CD4-positive, alpha-beta T cell treated with Interleukin-12 subunit alpha and Interleukin-12 subunit beta, for 1 hour (primary cell): ENCODE results near the gene PANK1.
"Not testable (repeated sequence)": the region's sequence is repeated elsewhere in the genome, so short reads cannot be mapped to it uniquely, and the experiment has no call there.

Experiments
- DNase-seq: peaks from one replicate; pipeline ENCODE4 v3.0.0-alpha.2; 2020

Gene PANK1

GRCh38 chr10:89566095-89566950 is 78.7 kb downstream of the PANK1 start:
- no peak for DNase-seq

GRCh38 chr10:89565180-89565579 is 79.9 kb downstream of the PANK1 start:
- no peak for DNase-seq

GRCh38 chr10:89563861-89564478 is 81.1 kb downstream of the PANK1 start:
- peak; percentile 64 for DNase-seq

GRCh38 chr10:89563311-89563710 is 81.7 kb downstream of the PANK1 start:
- no peak for DNase-seq

GRCh38 chr10:89556600-89556999 is 88.4 kb downstream of the PANK1 start:
- no peak for DNase-seq

- DNase-seq: no peak
Observed at GRCh38 chr10:89555688-89556445, 89.2 kb downstream of the PANK1 start.

- no peak for DNase-seq
Observed at GRCh38 chr10:89554433-89554832, 90.6 kb downstream of the PANK1 start.

- DNase-seq: no peak
Observed at GRCh38 chr10:89553064-89553734, 91.8 kb downstream of the PANK1 start.

GRCh38 chr10:89552213-89552612 is 92.8 kb downstream of the PANK1 start:
- DNase-seq: no peak

GRCh38 chr10:89550509-89550908 is 94.5 kb downstream of the PANK1 start:
- no peak for DNase-seq

- no peak for DNase-seq
Observed at GRCh38 chr10:89549510-89549909, 95.5 kb downstream of the PANK1 start.

- no peak for DNase-seq
Observed at GRCh38 chr10:89548673-89549072, 96.4 kb downstream of the PANK1 start.

- no peak for DNase-seq
Observed at GRCh38 chr10:89547853-89548513, 97.1 kb downstream of the PANK1 start.

GRCh38 chr10:89546651-89547050 is 98.4 kb downstream of the PANK1 start:
- DNase-seq: not testable (repeated sequence)

GRCh38 chr10:89543841-89544240 is 101.2 kb downstream of the PANK1 start:
- DNase-seq: no peak

GRCh38 chr10:89540420-89540949 is 104.6 kb downstream of the PANK1 start:
- no peak for DNase-seq

- DNase-seq: no peak
Observed at GRCh38 chr10:89537364-89537763, 107.7 kb downstream of the PANK1 start.

- no peak for DNase-seq
Observed at GRCh38 chr10:89536013-89536354, 109.1 kb downstream of the PANK1 start.

- no peak for DNase-seq
Observed at GRCh38 chr10:89535171-89536012, 109.7 kb downstream of the PANK1 start, which contains the start of gene SLC16A12. SLC16A12 (minus strand) TSS chr10:89535594; CDS start chr10:89462578, 73,016 bp downstream.

- no peak for DNase-seq
Observed at GRCh38 chr10:89534826-89535166, 110.2 kb downstream of the PANK1 start.
